ENCODE results near the gene FAM118B.
A peak's percentile ranks its signal among the peaks of the same experiment; 100 is the strongest.

Gene FAM118B

DNA sequence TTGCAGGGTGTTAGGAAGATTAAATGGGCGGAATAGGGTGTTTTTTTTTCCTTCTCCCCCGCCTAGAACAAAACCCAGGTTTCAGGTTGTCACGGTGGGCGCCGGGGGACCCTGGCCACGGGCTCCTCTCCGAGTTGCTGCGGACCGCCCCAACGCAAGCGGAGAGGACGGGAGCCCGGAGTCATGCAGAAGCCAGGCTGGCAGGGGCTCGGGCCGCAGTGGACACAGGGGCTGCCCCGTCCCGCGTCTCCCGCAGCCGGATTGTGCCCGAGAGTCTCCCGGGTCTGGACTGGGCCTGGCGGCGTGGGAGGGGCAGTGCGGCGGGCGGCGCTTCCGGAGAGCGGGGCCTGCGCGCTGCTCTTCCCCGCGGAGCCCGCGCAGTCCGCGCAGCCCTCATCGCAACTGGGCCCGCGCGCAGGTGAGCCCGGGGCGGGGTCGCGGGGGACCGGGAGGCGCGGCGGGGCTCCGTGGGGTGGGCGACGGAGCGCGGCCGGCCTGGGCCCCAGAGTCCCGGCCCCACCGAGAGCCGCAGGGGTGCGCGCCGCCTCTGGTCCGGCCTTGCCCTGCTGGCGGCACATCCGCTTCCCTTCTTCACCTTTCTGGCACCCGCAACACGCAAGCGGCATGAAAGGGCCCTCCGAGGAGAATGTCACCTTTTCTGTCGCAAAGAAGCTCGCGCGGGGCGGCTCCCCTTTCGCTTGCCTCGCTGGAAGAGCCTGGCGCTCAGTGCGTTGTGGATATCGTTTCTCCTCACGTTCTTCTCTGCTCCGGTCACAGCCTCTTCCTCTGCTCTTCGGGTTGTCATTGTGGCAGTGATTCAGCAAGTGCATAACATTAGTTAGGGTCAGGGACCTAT is 71.4 kb downstream of the FAM118B start, which contains the start of gene TIRAP:
Gene TIRAP (plus strand): TSS at position 358 of the 856 bp plus-strand sequence. CDS start 7,802 bp downstream, outside the sequence.
- H3K27me3 ChIP-seq (ENCODE audit: insufficient read depth, low read length), result peaks cover 30% of the 10 kb centered on the region
- peak within 1 kb of the TSS; percentile 43 for H3K9ac ChIP-seq (ENCODE audit: low read depth, low read length)
- no peak within 1 kb of the TSS for H3K27ac ChIP-seq (ENCODE audit: low read length)
- peaks cover 9% of the 10 kb centered on the region; the same call in 1 of the 2 replicates for H3K36me3 ChIP-seq (ENCODE audit: insufficient read depth, low read depth, low read length)
- peak within 1 kb of the TSS; percentile 88 for H3K4me3 ChIP-seq (ENCODE audit: low read length)
- H3K4me1 ChIP-seq (ENCODE audit: insufficient read depth, low read length), result no peaks in the 10 kb centered on the region
- H3K9me3 ChIP-seq (ENCODE audit: insufficient read depth, low read depth, low read length), result no peaks in the 10 kb centered on the region

DNA sequence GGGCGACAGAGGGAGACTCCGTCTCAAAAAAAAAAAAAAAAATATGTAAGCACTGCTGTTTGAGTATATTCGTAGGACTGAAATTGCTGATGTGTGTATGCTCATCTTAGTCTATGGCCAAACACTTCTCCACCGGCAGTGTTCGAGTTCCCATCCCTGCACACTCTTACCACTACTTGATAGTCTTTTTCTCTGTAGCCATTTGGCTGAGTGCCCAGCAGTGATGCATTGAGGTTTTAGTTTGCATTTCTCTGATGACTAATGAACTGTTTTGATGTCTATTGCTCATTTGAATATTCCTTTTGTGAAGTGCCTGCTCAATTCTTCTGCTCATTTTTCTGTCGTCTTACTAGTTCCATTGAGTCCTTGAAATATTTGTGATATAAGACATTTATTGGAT is 73.2 kb downstream of the FAM118B start:
- Histone ChIP-seq H3K4me1 (ENCODE audit: insufficient read depth, low read length) (no peaks in the 10 kb centered on the region), H3K27ac (ENCODE audit: low read length) (no peak overlapping the region), H3K9me3 (ENCODE audit: insufficient read depth, low read depth, low read length) (no peaks in the 10 kb centered on the region), H3K4me3 (ENCODE audit: low read length) (no peak overlapping the region), H3K9ac (ENCODE audit: low read depth, low read length) (no peak overlapping the region), H3K36me3 (ENCODE audit: insufficient read depth, low read depth, low read length) (no peaks in the 10 kb centered on the region), H3K27me3 (ENCODE audit: insufficient read depth, low read length) (peaks cover 30% of the 10 kb centered on the region)

DNA sequence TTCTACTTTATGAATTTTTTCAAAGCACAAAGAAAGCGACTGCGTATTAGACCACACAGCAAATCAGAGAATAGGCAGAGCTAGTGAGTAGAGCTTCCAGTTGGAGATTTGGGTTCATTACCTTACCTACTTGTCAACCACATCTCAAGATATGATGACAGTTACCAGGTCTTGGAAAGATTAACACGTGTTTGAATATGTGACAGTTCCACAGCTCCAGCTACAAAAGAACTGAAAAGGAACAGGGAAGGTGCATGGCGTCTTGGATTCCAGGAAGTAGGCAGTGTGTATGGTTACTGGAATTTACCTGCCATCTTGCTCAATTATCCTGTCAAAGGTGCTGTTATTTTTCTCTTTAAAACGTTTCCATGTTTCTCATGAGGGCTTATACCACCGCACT is 76.7 kb downstream of the FAM118B start:
- Histone ChIP-seq H3K36me3 (ENCODE audit: insufficient read depth, low read depth, low read length) (peaks cover 9% of the 10 kb centered on the region), H3K9me3 (ENCODE audit: insufficient read depth, low read depth, low read length) (no peaks in the 10 kb centered on the region), H3K27me3 (ENCODE audit: insufficient read depth, low read length) (peaks cover 12% of the 10 kb centered on the region; the same call in 1 of the 2 replicates), H3K27ac (ENCODE audit: low read length) (no peak overlapping the region), H3K9ac (ENCODE audit: low read depth, low read length) (no peak overlapping the region), H3K4me3 (ENCODE audit: low read length) (no peak overlapping the region), H3K4me1 (ENCODE audit: insufficient read depth, low read length) (no peaks in the 10 kb centered on the region)

DNA sequence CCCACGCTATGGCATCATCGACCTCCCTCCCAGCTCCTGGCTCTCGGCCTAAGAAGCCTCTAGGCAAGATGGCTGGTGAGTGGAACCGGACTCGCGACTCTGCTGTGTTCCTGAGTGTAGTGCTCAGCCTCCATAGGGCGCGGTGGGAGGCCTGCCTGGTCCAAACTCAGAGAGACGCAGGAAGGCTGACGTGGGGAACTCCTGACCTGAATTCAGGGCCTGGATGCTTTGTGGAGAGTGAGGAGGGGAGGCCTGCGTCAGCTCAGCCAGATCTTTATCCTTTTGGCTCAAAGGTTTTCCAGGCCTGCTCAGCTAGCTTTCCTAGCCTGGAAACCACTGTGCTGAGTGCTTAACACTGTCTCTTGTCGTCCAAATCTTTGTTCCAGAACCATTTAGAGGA is 79.3 kb downstream of the FAM118B start:
- Histone ChIP-seq H3K9ac (ENCODE audit: low read depth, low read length) (no peak overlapping the region), H3K27ac (ENCODE audit: low read length) (no peak overlapping the region), H3K9me3 (ENCODE audit: insufficient read depth, low read depth, low read length) (no peaks in the 10 kb centered on the region), H3K4me3 (ENCODE audit: low read length) (no peak overlapping the region), H3K27me3 (ENCODE audit: insufficient read depth, low read length) (no peaks in the 10 kb centered on the region), H3K4me1 (ENCODE audit: insufficient read depth, low read length) (no peaks in the 10 kb centered on the region), H3K36me3 (ENCODE audit: insufficient read depth, low read depth, low read length) (peaks cover 20% of the 10 kb centered on the region)

DNA sequence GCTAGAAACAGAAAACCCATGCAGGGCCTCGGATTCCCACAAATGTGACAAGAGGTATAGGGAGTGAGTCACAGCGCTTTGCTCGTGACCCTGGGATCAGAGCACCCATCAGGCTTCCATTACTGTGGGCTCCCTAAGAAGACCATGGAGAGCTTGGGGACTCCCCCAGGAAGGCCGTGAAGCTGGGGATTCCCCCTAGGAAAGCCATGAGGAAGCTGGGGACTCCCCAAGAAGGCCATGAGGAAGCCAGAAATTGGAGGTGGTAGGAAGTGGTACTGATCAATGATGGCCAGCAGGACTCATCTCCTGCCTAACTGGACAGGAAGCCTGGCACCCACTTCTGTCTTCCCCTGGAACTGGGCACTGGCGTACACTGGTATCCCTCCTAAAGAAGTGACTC is 82.1 kb downstream of the FAM118B start:
- H3K4me3 ChIP-seq (ENCODE audit: low read length), result no peak overlapping the region
- H3K36me3 ChIP-seq (ENCODE audit: insufficient read depth, low read depth, low read length), result peaks cover 23% of the 10 kb centered on the region
- H3K9me3 ChIP-seq (ENCODE audit: insufficient read depth, low read depth, low read length), result no peaks in the 10 kb centered on the region
- H3K27ac ChIP-seq (ENCODE audit: low read length), result no peak overlapping the region
- no peaks in the 10 kb centered on the region for H3K27me3 ChIP-seq (ENCODE audit: insufficient read depth, low read length)
- H3K9ac ChIP-seq (ENCODE audit: low read depth, low read length), result no peak overlapping the region
- H3K4me1 ChIP-seq (ENCODE audit: insufficient read depth, low read length), result no peaks in the 10 kb centered on the region

DNA sequence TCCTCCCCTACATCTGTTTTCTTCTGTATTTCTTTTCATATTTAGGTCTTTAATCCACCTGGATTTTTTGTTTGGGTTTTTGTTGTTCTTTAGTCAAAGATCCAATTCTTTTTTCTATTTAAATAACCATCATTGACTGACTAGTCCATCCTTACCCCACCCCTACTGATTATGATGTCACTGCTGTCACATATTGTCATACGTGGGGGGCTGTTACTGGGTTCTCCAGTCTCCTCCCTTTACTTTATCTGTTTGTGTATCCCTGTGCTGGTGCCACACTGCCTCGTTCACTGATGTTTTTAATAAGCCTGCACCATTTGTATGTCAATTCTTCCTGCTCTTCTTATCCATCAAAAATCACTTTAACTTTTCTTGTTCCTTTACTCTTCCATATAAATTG is 85.4 kb downstream of the FAM118B start:
- Histone ChIP-seq H3K9ac (ENCODE audit: low read depth, low read length) (no peak overlapping the region), H3K27ac (ENCODE audit: low read length) (no peak overlapping the region), H3K27me3 (ENCODE audit: insufficient read depth, low read length) (no peaks in the 10 kb centered on the region), H3K4me3 (ENCODE audit: low read length) (no peak overlapping the region), H3K9me3 (ENCODE audit: insufficient read depth, low read depth, low read length) (no peaks in the 10 kb centered on the region), H3K36me3 (ENCODE audit: insufficient read depth, low read depth, low read length) (peaks cover 24% of the 10 kb centered on the region), H3K4me1 (ENCODE audit: insufficient read depth, low read length) (no peaks in the 10 kb centered on the region)

DNA sequence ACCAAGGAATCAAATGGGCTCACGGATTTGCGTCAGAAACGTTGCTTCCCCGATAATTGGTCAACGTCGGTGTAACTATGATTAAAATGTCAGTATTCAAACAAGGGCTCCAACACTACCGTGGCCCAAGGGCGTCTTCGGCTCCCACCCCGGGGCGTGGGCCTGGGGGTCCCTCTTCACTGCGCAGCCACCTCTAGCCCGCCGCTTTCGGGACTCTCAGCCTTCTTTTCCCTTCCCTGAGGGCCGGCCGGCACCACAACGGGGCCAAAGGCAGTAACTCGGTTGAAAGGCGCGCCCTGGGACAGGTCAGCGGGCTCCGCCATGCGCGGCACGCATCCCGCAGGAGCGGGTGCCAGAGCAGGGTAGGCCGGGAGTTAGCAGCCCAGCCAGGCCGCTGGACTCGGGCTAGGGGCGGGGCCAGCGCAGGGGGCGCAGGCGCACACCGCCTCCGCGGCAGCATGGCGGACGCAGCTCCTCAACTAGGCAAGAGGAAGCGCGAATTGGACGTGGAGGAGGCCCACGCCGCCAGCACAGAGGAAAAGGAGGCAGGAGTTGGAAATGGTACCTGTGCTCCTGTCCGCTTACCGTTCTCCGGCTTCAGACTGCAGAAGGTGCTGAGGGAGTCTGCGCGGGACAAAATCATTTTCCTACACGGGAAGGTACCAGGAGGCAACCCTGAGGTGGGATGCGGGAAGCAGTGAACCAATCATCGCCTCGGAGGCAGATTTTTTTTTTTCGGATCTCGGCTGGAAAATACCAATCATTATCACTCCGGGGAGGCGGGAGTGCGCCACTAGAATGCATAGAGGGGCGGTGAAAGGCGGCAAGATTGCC is 92.3 kb downstream of the FAM118B start, which contains the start of gene DCPS:
Gene DCPS (plus strand): TSS at position 438 of the 834 bp plus-strand sequence. CDS start 21 bp downstream, at position 459.
- H3K36me3 ChIP-seq (ENCODE audit: insufficient read depth, low read depth, low read length), result peaks cover 6% of the 10 kb centered on the region; the same call in 1 of the 2 replicates
- H3K9ac ChIP-seq (ENCODE audit: low read depth, low read length), result peak within 1 kb of the TSS; percentile 97
- peak within 1 kb of the TSS; percentile 95 for H3K27ac ChIP-seq (ENCODE audit: low read length)
- H3K4me1 ChIP-seq (ENCODE audit: insufficient read depth, low read length), result 0 out of 2 replicates have a peak, but pooled peaks cover 5% of the 10 kb centered on the region
- H3K27me3 ChIP-seq (ENCODE audit: insufficient read depth, low read length), result no peaks in the 10 kb centered on the region
- no peaks in the 10 kb centered on the region for H3K9me3 ChIP-seq (ENCODE audit: insufficient read depth, low read depth, low read length)
- peak within 1 kb of the TSS; percentile 84 for H3K4me3 ChIP-seq (ENCODE audit: low read length)

DNA sequence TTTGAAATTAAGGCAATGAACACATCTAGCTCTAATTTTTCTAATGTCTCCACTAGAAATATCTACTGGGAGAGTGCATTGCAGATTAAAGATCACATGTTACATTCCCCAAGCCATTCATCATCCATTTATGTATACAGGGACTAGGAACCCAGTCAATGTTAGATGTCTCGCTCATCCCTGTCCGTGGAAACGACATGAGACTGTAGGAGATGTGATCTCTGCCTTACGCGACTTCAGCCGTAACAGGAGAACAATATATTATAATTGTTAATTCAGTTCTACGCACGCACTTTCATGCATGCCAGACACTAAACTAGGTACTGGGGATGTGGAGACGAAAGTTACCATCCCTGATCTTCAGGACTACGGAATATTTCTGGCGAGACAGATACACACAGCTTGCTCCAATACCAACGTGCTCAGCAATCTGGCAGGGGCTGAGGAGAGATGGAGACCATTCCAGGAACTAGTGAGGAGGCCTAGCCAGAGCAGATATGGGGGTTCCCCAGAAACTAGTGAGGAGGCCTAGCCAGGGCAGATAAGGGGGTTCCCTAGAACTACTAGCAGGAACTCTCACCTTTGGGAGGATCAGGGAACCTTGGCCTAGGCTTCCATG is 93.0 kb downstream of the FAM118B start:
- Histone ChIP-seq H3K27me3 (ENCODE audit: insufficient read depth, low read length) (no peaks in the 10 kb centered on the region), H3K4me1 (ENCODE audit: insufficient read depth, low read length) (0 out of 2 replicates have a peak, but pooled peaks cover 5% of the 10 kb centered on the region), H3K9me3 (ENCODE audit: insufficient read depth, low read depth, low read length) (no peaks in the 10 kb centered on the region), H3K36me3 (ENCODE audit: insufficient read depth, low read depth, low read length) (peaks cover 6% of the 10 kb centered on the region; the same call in 1 of the 2 replicates), H3K9ac (ENCODE audit: low read depth, low read length) (peak overlapping the region; percentile 97), H3K27ac (ENCODE audit: low read length) (peak overlapping the region; percentile 95), H3K4me3 (ENCODE audit: low read length) (peak overlapping the region; percentile 84)

DNA sequence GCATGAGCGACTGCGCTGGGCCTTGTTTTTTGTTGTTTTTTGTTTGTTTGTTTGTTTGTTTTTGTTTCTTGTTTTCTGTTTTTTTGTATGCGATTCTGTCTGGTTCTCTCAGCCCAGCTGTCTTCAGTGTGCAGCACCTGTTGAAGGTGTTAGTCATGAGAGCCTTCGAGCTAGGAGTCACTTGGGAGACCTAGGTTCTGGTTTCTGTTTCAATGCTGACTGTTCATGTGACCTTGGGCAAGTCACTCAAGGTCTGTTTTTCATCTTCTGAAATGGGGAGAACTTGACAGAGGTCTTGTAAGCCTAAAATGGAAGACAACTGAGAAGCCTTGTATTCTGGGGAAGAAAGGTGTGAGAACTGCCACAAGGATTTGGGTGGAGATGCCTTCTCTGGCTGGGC is 94.1 kb downstream of the FAM118B start:
- Histone ChIP-seq H3K4me3 (ENCODE audit: low read length) (no peak overlapping the region), H3K9me3 (ENCODE audit: insufficient read depth, low read depth, low read length) (no peaks in the 10 kb centered on the region), H3K9ac (ENCODE audit: low read depth, low read length) (no peak overlapping the region), H3K27me3 (ENCODE audit: insufficient read depth, low read length) (no peaks in the 10 kb centered on the region), H3K36me3 (ENCODE audit: insufficient read depth, low read depth, low read length) (peaks cover 6% of the 10 kb centered on the region; the same call in 1 of the 2 replicates), H3K4me1 (ENCODE audit: insufficient read depth, low read length) (0 out of 2 replicates have a peak, but pooled peaks cover 5% of the 10 kb centered on the region), H3K27ac (ENCODE audit: low read length) (no peak overlapping the region)

DNA sequence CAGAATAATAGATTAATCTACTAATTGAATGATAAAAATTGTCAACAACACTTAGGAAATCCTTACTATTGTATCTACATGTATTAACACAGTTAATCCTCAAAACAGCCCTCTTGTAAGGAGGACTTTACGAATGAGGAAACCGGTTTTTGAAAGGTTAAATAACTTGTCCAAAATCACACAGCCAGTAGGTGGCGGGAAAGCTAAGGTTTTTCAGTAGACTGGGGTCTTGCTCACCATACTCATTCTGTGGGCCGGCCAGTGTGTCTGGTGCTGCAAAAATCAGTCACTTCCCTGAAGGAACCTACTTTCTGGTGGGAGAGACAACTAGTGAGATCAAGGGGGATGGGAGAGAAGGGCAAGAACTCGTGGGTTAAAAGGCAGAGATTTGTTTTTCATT is 96.1 kb downstream of the FAM118B start:
- Histone ChIP-seq H3K36me3 (ENCODE audit: insufficient read depth, low read depth, low read length) (peaks cover 6% of the 10 kb centered on the region; the same call in 1 of the 2 replicates), H3K9me3 (ENCODE audit: insufficient read depth, low read depth, low read length) (no peaks in the 10 kb centered on the region), H3K27me3 (ENCODE audit: insufficient read depth, low read length) (no peaks in the 10 kb centered on the region), H3K27ac (ENCODE audit: low read length) (no peak overlapping the region), H3K9ac (ENCODE audit: low read depth, low read length) (no peak overlapping the region), H3K4me1 (ENCODE audit: insufficient read depth, low read length) (0 out of 2 replicates have a peak, but pooled peaks cover 5% of the 10 kb centered on the region), H3K4me3 (ENCODE audit: low read length) (no peak overlapping the region)

DNA sequence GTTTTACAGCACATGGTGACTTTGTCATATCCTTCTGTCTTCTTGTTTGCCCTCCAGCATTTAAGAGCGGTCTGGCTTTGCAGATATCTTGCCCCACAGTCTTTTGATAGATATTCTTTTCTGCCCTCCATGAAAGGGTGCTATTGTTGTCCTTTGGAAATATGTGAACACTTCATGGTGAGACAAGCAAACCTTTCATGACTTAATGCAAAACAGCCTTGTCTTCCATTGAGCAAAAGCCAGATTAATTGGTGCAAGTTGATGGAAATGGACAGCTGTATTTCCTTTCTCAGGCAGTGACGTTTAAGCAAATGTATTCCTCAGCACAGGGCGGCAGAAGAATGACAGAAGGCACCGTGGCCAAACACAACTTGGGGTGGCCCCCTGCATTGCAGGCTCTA is 96.7 kb downstream of the FAM118B start:
- no peaks in the 10 kb centered on the region for H3K27me3 ChIP-seq (ENCODE audit: insufficient read depth, low read length)
- H3K27ac ChIP-seq (ENCODE audit: low read length), result no peak overlapping the region
- no peak overlapping the region for H3K4me3 ChIP-seq (ENCODE audit: low read length)
- peaks cover 6% of the 10 kb centered on the region; the same call in 1 of the 2 replicates for H3K36me3 ChIP-seq (ENCODE audit: insufficient read depth, low read depth, low read length)
- H3K9me3 ChIP-seq (ENCODE audit: insufficient read depth, low read depth, low read length), result no peaks in the 10 kb centered on the region
- 0 out of 2 replicates have a peak, but pooled peaks cover 5% of the 10 kb centered on the region for H3K4me1 ChIP-seq (ENCODE audit: insufficient read depth, low read length)
- no peak overlapping the region for H3K9ac ChIP-seq (ENCODE audit: low read depth, low read length)

All from iPS-20b (cell line).